HG03159 (cell line): ENCODE measurements around the gene AKAP13.

ENCODE experiments used
- ATAC-seq: cut with Tn5 transposase; IDR thresholded peaks from one replicate; pipeline ENCODE4 v1.9.1; 2021; ENCODE audit warnings: mild to moderate bottlenecking, moderate library complexity; ENCODE audit not compliant: unreplicated experiment

Gene AKAP13

GRCh38 chr15:85749261-85750151 is 369.1 kb downstream of the AKAP13 start:
- ATAC-seq: no peak

GRCh38 chr15:85750319-85751290 is 370.2 kb downstream of the AKAP13 start:
- no peak for ATAC-seq

DNA sequence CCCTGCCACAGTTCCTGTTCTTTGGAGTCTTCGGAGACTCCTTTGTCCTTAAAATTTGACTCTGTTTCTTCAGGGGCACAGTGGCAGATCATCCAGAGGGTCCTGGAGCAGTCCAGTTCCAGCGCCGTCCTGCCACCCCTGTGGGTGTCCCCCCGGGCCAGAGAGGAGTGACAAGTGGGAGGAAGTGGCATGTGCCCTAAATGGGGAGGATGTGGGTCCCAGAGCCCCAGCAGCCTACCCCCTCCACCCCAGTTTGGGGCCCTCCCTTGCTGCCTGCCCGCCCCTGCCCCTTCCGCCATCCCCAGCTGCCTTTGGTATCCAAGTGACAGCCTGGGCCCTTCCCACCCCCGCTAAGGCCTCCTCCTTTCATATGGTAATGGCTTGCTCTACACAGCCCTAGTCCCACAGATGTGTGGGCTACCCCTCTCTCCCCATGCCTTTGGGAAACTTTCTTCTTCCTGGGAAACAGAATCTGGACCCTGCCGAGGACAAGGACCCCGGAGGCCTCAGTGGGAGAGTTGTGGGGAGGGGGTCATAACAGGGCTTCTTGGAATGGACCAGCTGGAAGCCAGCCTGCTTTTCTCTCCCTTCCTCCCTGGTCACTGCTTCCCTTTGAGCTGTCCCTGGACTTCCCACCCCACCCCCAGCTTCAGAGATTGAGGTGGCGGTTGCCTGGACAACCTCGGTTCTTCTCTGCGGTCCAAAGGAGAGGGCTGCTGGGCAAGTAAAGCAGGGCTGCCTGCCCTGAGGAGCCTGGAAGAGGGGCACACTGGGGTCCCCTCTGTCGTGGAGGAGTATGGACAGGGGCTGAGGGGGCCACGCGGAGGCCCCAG is 371.1 kb downstream of the AKAP13 start:
- no peak for ATAC-seq

DNA sequence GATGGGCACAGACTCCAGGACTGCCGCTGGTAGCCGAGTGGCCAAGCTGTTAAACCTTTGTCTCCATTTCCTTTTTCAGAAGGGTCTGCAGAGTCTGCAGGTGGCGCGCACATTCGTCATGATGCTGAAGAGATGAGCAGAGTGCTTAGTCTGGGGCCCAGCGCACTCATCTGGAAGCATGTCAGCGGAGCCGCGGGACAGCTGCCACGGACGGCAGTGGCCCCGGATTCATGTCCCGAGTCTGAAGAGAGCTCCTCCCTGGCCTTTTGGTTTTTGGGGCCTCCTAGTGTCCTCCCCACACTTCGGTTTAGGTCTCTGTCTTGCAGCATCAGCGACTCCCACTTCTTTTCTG is 371.7 kb downstream of the AKAP13 start:
- no peak for ATAC-seq

GRCh38 chr15:85752491-85752961 is 372.1 kb downstream of the AKAP13 start:
- ATAC-seq: no peak

DNA sequence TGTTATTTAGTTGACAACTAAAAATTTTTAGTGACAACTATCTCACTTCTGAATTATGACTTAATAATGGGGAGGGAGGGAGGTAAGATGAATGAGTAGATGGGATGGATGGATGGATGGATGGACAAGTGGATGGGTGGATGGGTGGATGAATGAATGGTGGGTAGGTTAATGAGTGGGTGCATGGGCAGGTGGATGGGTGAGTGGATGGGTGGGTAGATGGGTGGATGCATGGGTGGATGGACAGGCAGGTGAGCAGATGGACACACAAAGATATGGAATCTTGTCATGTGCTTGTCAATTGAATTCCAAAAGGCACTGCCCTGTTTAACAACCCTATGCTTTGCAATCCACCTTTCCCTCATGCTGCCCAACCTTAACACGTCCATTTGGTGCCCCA is 372.9 kb downstream of the AKAP13 start:
- ATAC-seq: no peak

DNA sequence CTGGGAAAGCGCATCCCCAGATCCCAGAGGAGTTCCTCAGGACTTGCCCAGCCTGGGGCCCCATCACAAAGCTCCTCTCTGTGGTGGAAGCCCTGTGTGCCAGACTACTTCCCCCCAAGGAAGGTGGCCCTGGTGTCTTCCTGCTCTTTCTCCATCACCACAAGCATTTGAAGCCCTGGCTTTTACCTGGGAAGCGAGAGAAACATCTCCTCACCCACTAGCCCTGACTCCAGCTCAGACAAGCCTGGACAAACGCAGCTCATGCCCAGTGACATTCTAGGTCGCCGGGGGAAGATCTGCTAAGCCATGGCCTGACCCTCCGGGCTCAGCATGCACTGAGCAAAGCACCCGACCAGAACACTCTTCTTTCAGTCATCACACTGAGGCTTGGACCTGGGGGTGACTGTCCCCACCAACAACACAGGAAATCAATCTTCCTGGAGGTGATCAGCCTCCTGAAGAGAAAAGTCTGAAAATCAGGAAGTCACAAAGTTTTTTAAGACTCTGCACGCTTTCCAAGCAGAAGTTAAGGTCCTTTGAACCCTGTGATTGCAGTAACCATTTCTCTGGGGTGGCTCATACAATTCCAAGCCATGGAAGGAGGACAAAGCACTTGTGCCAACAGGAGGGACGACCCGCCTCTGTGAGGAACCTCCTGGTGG is 373.5 kb downstream of the AKAP13 start:
- no peak for ATAC-seq

GRCh38 chr15:85754989-85755388 is 374.6 kb downstream of the AKAP13 start:
- no peak for ATAC-seq

GRCh38 chr15:85755471-85755870 is 375.1 kb downstream of the AKAP13 start:
- no peak for ATAC-seq

DNA sequence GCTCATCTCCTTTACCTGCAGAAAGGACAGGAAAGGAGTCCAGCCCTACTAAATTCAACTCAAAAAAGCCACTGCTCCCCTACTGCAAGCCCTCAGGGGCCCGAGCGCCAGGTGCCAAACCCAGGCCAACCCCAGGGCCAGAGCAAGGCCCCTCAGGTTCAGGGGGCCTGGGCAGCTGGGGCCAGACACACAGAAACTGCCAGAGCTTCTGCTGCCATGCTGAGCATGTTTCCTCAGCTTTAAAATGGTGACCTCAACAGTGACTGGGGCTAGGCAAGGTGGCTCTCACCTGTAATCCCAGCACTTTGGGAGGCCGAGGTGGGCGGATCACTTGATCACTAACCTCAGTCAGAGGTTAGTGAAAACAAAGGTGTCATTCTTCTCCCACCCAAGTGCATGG is 375.5 kb downstream of the AKAP13 start:
- ATAC-seq: no peak

DNA sequence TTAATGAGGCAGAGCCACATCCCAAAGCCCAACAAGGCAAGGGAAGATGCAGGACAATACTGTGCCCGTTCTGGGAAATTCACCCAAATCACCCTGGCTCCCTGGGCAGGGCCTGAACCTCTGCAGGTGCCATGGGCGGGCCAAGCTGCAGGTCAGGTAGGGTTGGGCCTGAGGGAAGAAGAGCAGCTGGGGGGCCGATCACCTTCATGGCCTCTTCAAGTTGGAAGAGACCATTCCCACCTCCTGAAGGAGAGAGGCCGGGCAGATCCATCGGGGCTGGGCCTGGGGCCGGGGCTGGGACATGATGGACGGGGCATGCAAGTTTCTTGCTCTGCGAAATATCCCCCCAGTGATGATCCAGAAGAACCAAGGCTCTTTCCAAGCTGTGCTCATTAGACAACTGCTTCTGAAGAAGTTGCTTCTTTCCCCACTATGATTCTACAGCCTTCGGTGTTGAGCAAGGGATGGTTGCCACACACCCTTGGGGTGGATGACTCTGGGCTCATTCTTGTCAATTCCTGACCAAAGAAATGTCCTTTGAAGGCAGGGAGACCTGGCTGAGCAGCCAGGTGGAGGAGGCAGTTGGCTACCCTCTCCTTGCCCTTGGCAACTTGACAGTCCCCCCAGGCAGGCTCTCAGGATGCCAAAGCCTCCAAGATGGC is 376.1 kb downstream of the AKAP13 start:
- no peak for ATAC-seq

- no peak for ATAC-seq
Observed at GRCh38 chr15:85757073-85757938, 376.9 kb downstream of the AKAP13 start.

GRCh38 chr15:85757939-85758654 is 377.7 kb downstream of the AKAP13 start:
- no peak for ATAC-seq

- ATAC-seq: no peak
Observed at GRCh38 chr15:85758655-85758978, 378.2 kb downstream of the AKAP13 start.

- no peak for ATAC-seq
Observed at GRCh38 chr15:85759376-85759775, 379.0 kb downstream of the AKAP13 start.

- ATAC-seq: no peak
Observed at GRCh38 chr15:85760049-85760448, 379.6 kb downstream of the AKAP13 start.

- ATAC-seq: no peak
Observed at GRCh38 chr15:85760531-85761371, 380.3 kb downstream of the AKAP13 start.
